HepG2 (cell line): ENCODE measurements around the gene DLEC1. TPM values are rescaled to one million over a fixed set of nuclear protein-coding genes. Genes with fewer than 3 reads are reported as not detected.

Experiments used
- FOSL2 ChIP-seq: sonication (generic); formaldehyde crosslinking; IDR thresholded peaks from 2 replicates; pipeline ENCODE4 v1.4.0; 2020; ENCODE audit warnings: missing genetic modification reagents
- FOXK1 ChIP-seq: sonication (generic); formaldehyde crosslinking; IDR thresholded peaks from 2 replicates; pipeline ENCODE4 v1.4.0; 2020; ENCODE audit warnings: low read depth, missing genetic modification reagents, borderline replicate concordance
- GATAD2A ChIP-seq: IDR thresholded peaks from 2 replicates; pipeline ENCODE4 v1.6.1; 2016
- MIER2 ChIP-seq: IDR thresholded peaks from 2 replicates; pipeline ENCODE4 v1.6.1; 2016; ENCODE audit warnings: missing biosample characterization, missing genetic modification reagents
- MTA1 ChIP-seq: sonication (generic); formaldehyde crosslinking; IDR thresholded peaks from 2 replicates; pipeline ENCODE4 v1.4.0; 2020; ENCODE audit warnings: missing genetic modification reagents, mild to moderate bottlenecking, borderline replicate concordance
- RARG ChIP-seq: sonication (generic); formaldehyde crosslinking; IDR thresholded peaks from 2 replicates; pipeline ENCODE4 v1.4.0; 2020; ENCODE audit warnings: low read depth, mild to moderate bottlenecking, missing genetic modification reagents
- SALL1 ChIP-seq: sonication (generic); formaldehyde crosslinking; IDR thresholded peaks from 2 replicates; pipeline ENCODE4 v1.8.0; 2022; ENCODE audit warnings: mild to moderate bottlenecking, missing genetic modification reagents
- ZFP90 ChIP-seq: sonication (generic); formaldehyde crosslinking; IDR thresholded peaks from 2 replicates; pipeline ENCODE4 v1.8.0; 2022; ENCODE audit warnings: missing genetic modification reagents, mild to moderate bottlenecking, inconsistent platforms, borderline replicate concordance
- ZNF20 ChIP-seq: sonication (generic); formaldehyde crosslinking; IDR thresholded peaks from 2 replicates; pipeline ENCODE4 v1.4.0; 2020; ENCODE audit warnings: mild to moderate bottlenecking, moderate library complexity, missing genetic modification reagents
- ZNF3 ChIP-seq: IDR thresholded peaks from 2 replicates; pipeline ENCODE4 v1.7.0; 2017; ENCODE audit warnings: inconsistent platforms
- ZNF546 ChIP-seq: sonication (generic); formaldehyde crosslinking; conservative IDR thresholded peaks from 2 replicates; pipeline ENCODE4 v1.8.1; 2023; ENCODE audit warnings: mild to moderate bottlenecking, missing genetic modification reagents
- ZNF567 ChIP-seq: sonication (generic); formaldehyde crosslinking; IDR thresholded peaks from 2 replicates; pipeline ENCODE4 v1.8.1; 2023; ENCODE audit warnings: mild to moderate bottlenecking, missing genetic modification reagents, borderline replicate concordance
- polyA plus RNA-seq, 8 experiments: library from polyadenylated mRNA; depleted of rRNA in 3 of 8; stranded (reverse) in 7 of 8; unstranded in 1 of 8; fragments of >200 nt; fragmentation: Illumina TruSeq in 4 of 8; extraction: Trizol in 4 of 8; gene quantifications; 2 replicates each; pipeline versions ENCODE4 v1.2.1 to v1.2.3, GENCODE V29; 2011 to 2016; ENCODE audit warnings: low read depth in 4 of 8, missing spikeins in 1 of 8, mixed read lengths in 1 of 8; ENCODE audit not compliant: insufficient read depth in 1 of 8
- total RNA-seq, 5 experiments: library from RNA; depleted of rRNA; stranded (reverse); fragments of >200 nt; fragmentation: Illumina TruSeq; extraction: Trizol; gene quantifications; 2 replicates each; pipeline ENCODE4 v1.2.3, GENCODE V29; 2016; ENCODE audit warnings: low read depth in 1 of 5
- TF ChIP-seq, protein P1 (sequence below): sonication (generic); formaldehyde crosslinking; IDR thresholded peaks from 2 replicates; pipeline ENCODE4 v1.4.0; 2020; ENCODE audit warnings: mild to moderate bottlenecking, missing genetic modification reagents
- TF ChIP-seq, protein P2 (sequence below): sonication (generic); formaldehyde crosslinking; IDR thresholded peaks from 2 replicates; pipeline ENCODE4 v1.4.0; 2020; ENCODE audit warnings: missing genetic modification reagents
- TF ChIP-seq, protein P3 (sequence below): sonication (generic); formaldehyde crosslinking; IDR thresholded peaks from 2 replicates; pipeline ENCODE4 v1.4.0; 2020; ENCODE audit warnings: missing genetic modification reagents
- TF ChIP-seq, protein P4 (sequence below): sonication (generic); formaldehyde crosslinking; IDR thresholded peaks from 2 replicates; pipeline ENCODE4 v1.4.0; 2020; ENCODE audit warnings: missing genetic modification reagents, low read depth, mild to moderate bottlenecking, borderline replicate concordance
- TF ChIP-seq, protein P5 (sequence below): sonication (generic); formaldehyde crosslinking; IDR thresholded peaks from 2 replicates; pipeline ENCODE4 v1.5.0; 2020; ENCODE audit warnings: missing genetic modification reagents
- TF ChIP-seq, protein P6 (sequence below): IDR thresholded peaks from 2 replicates; pipeline ENCODE4 v1.4.0; 2020; ENCODE audit warnings: mild to moderate bottlenecking, missing genetic modification reagents

The DLEC1 gene
- total and polyA plus RNA-seq, 2 of the 13 experiments (the other 11 are each of a cell fraction or from before 2014, with no cell fraction given) = 0.09 TPM; not detected in 1

DNA sequence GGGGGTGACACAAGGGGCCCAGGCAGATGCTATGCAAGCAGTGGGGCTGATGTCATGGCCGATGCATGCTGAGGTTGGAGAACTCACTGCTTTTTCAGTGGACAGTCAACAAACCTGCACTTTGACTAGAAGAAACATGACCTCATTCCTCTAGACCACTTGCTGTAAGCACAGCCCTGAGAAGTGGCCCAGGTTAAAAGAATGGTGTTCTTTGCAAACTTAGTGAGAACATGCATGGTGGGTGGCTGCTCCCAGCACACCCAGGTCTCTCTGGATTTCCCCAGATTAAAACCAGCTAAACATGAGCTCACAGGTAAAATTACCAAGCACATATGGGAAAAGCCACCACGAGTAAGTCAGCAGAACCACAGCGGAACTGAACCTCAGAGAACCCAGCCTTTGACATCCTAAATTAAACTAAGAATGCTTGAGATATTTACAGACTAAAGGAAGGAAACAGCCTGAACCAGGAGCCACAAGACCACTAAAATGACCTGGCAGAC lies 15.5 kb downstream of the DLEC1 start (continued):
- TF ChIP-seq, protein P1, sequence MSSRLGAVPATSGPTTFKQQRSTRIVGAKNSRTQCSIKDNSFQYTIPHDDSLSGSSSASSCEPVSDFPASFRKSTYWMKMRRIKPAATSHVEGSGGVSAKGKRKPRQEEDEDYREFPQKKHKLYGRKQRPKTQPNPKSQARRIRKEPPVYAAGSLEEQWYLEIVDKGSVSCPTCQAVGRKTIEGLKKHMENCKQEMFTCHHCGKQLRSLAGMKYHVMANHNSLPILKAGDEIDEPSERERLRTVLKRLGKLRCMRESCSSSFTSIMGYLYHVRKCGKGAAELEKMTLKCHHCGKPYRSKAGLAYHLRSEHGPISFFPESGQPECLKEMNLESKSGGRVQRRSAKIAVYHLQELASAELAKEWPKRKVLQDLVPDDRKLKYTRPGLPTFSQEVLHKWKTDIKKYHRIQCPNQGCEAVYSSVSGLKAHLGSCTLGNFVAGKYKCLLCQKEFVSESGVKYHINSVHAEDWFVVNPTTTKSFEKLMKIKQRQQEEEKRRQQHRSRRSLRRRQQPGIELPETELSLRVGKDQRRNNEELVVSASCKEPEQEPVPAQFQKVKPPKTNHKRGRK (CRISPR knock-in tag) = no peak
- peak; percentile 29; the same call in 1 of the 2 replicates for TF ChIP-seq FOSL2 (CRISPR knock-in tag)
- no peak for TF ChIP-seq ZNF546 (CRISPR knock-in tag)
- TF ChIP-seq, protein P2, sequence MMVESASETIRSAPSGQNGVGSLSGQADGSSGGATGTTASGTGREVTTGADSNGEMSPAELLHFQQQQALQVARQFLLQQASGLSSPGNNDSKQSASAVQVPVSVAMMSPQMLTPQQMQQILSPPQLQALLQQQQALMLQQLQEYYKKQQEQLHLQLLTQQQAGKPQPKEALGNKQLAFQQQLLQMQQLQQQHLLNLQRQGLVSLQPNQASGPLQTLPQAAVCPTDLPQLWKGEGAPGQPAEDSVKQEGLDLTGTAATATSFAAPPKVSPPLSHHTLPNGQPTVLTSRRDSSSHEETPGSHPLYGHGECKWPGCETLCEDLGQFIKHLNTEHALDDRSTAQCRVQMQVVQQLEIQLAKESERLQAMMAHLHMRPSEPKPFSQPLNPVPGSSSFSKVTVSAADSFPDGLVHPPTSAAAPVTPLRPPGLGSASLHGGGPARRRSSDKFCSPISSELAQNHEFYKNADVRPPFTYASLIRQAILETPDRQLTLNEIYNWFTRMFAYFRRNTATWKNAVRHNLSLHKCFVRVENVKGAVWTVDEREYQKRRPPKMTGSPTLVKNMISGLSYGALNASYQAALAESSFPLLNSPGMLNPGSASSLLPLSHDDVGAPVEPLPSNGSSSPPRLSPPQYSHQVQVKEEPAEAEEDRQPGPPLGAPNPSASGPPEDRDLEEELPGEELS (CRISPR knock-in tag) = peak; percentile 26; the same call in 1 of the 2 replicates
- TF ChIP-seq, protein P3, sequence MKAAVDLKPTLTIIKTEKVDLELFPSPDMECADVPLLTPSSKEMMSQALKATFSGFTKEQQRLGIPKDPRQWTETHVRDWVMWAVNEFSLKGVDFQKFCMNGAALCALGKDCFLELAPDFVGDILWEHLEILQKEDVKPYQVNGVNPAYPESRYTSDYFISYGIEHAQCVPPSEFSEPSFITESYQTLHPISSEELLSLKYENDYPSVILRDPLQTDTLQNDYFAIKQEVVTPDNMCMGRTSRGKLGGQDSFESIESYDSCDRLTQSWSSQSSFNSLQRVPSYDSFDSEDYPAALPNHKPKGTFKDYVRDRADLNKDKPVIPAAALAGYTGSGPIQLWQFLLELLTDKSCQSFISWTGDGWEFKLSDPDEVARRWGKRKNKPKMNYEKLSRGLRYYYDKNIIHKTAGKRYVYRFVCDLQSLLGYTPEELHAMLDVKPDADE (CRISPR knock-in tag) = no peak
- peak; percentile 26; the same call in 1 of the 2 replicates for TF ChIP-seq SALL1 (CRISPR knock-in tag)
- peak; percentile 90; the same call in 1 of the 2 replicates for TF ChIP-seq ZNF3 (CRISPR knock-in tag)
- TF ChIP-seq GATAD2A (CRISPR knock-in tag) = 0 out of 2 replicates have a peak, but pooled peaks have one; percentile 21
- TF ChIP-seq, protein P4, sequence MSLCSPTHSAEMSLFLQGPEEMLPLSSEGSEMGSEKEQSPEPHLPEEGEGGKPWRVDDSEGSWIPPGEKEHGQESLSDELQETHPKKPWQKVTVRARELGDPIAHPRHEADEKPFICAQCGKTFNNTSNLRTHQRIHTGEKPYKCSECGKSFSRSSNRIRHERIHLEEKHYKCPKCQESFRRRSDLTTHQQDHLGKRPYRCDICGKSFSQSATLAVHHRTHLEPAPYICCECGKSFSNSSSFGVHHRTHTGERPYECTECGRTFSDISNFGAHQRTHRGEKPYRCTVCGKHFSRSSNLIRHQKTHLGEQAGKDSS (CRISPR knock-in tag) = no peak
- no peak for TF ChIP-seq MIER2 (CRISPR knock-in tag)
- TF ChIP-seq, protein P5, sequence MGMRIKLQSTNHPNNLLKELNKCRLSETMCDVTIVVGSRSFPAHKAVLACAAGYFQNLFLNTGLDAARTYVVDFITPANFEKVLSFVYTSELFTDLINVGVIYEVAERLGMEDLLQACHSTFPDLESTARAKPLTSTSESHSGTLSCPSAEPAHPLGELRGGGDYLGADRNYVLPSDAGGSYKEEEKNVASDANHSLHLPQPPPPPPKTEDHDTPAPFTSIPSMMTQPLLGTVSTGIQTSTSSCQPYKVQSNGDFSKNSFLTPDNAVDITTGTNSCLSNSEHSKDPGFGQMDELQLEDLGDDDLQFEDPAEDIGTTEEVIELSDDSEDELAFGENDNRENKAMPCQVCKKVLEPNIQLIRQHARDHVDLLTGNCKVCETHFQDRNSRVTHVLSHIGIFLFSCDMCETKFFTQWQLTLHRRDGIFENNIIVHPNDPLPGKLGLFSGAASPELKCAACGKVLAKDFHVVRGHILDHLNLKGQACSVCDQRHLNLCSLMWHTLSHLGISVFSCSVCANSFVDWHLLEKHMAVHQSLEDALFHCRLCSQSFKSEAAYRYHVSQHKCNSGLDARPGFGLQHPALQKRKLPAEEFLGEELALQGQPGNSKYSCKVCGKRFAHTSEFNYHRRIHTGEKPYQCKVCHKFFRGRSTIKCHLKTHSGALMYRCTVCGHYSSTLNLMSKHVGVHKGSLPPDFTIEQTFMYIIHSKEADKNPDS (CRISPR knock-in tag) = no peak
- TF ChIP-seq, protein P6, sequence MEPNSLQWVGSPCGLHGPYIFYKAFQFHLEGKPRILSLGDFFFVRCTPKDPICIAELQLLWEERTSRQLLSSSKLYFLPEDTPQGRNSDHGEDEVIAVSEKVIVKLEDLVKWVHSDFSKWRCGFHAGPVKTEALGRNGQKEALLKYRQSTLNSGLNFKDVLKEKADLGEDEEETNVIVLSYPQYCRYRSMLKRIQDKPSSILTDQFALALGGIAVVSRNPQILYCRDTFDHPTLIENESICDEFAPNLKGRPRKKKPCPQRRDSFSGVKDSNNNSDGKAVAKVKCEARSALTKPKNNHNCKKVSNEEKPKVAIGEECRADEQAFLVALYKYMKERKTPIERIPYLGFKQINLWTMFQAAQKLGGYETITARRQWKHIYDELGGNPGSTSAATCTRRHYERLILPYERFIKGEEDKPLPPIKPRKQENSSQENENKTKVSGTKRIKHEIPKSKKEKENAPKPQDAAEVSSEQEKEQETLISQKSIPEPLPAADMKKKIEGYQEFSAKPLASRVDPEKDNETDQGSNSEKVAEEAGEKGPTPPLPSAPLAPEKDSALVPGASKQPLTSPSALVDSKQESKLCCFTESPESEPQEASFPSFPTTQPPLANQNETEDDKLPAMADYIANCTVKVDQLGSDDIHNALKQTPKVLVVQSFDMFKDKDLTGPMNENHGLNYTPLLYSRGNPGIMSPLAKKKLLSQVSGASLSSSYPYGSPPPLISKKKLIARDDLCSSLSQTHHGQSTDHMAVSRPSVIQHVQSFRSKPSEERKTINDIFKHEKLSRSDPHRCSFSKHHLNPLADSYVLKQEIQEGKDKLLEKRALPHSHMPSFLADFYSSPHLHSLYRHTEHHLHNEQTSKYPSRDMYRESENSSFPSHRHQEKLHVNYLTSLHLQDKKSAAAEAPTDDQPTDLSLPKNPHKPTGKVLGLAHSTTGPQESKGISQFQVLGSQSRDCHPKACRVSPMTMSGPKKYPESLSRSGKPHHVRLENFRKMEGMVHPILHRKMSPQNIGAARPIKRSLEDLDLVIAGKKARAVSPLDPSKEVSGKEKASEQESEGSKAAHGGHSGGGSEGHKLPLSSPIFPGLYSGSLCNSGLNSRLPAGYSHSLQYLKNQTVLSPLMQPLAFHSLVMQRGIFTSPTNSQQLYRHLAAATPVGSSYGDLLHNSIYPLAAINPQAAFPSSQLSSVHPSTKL = peak; percentile 52
- no peak for TF ChIP-seq ZNF567 (CRISPR knock-in tag)
- no peak for TF ChIP-seq ZFP90
- no peak for TF ChIP-seq ZNF20
- TF ChIP-seq RARG (CRISPR knock-in tag) = no peak
- TF ChIP-seq FOXK1 (CRISPR knock-in tag) = no peak
- no peak for TF ChIP-seq MTA1
